BJ (cell line): ENCODE measurements around the gene MKNK2. TPM values are rescaled to one million over a fixed set of nuclear protein-coding genes. Genes with fewer than 3 reads are reported as not detected.

Source experiments
- CTCF ChIA-PET: fragments of 350-600 bp; formaldehyde crosslinking; extraction: SDS; loops from one replicate; lab custom pipeline; 2021; ENCODE audit warnings: antibody characterized with exemption, inconsistent platforms; lab: Yijun Ruan, JAX
- POLR2A ChIA-PET: fragments of 300-600 bp; sonication (Branson Sonifier 250); formaldehyde crosslinking; extraction: SDS; loops from one replicate; lab custom pipeline; 2021; ENCODE audit warnings: antibody characterized with exemption; lab: Charles Lee
- DNase-seq: peaks from one replicate; pipeline ENCODE4 v3.0.0-alpha.2; 2011; ENCODE audit warnings: low read depth
- H3K27me3 ChIP-seq: 2 replicates; pipeline ENCODE4 v1.6.0; 2011; ENCODE audit warnings: low read length; ENCODE audit not compliant: control insufficient read depth, insufficient read depth
- H3K36me3 ChIP-seq: 2 replicates; pipeline ENCODE4 v1.5.1; 2011; ENCODE audit warnings: low read length; ENCODE audit not compliant: control insufficient read depth, insufficient read depth
- H3K4me3 ChIP-seq: 2 replicates; pipeline ENCODE4 v1.5.1; 2011; ENCODE audit warnings: low read depth, mild to moderate bottlenecking, control low read depth, low read length
- polyA plus RNA-seq: library from polyadenylated mRNA; depleted of rRNA; stranded (reverse); fragments of >200 nt; gene quantifications from 2 replicates; pipeline ENCODE4 v1.2.3, GENCODE V29; 2011
- TF ChIP-seq, protein P1 (sequence below): IDR thresholded peaks from 2 replicates; pipeline ENCODE4 v1.5.1; 2011; ENCODE audit warnings: low read depth, mild to moderate bottlenecking, control low read depth, inconsistent platforms, low read length, moderate library complexity; ENCODE audit not compliant: insufficient read depth

The MKNK2 gene
- polyA plus RNA-seq, 1 experiment, result 108 TPM

DNA sequence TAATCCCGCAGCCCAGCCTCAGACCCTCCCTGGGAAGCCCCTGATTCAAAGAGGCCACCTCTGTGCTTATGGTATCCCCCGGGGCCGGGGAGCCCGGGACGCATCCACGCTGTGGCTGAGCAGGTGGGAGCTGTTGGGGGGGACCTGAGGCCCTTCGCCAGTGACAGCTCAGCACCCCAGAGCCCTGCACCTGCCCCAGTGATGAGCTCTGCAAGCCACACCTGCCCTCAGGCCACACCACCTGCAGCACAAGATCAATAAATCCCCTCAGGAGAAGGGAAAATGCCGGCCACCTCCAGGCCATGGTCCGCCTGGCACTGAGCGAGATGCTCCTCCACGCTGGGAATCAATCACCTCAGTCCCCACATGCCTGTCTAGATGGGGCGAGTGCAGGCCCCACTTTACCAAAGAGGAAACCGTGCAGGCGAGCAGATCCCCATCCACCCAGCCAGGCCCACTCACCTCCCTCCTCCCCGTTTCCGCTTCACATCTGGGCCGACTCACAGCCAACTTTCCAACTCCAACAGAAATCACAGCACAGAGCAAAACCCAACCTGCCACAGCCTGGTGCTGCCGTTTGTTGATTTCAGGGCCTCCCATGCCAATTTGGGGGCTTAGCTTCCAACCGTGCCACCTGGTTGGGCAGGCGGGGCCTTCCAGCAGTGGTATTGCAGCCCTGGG is 32.3 kb upstream of the MKNK2 start:
- Histone ChIP-seq H3K36me3 (peaks cover 13% of the 10 kb centered on the region), H3K4me3 (no peak overlapping the region), H3K27me3 (no peaks in the 10 kb centered on the region)
- CTCF ChIA-PET, result interaction anchor here (1.0 to 1.8 kb wide), 2 partner anchors 14 to 56 kb away, joined by 3 to 11 read pairs; no protein-coding TSS in a partner anchor
- TF ChIP-seq, protein P1, sequence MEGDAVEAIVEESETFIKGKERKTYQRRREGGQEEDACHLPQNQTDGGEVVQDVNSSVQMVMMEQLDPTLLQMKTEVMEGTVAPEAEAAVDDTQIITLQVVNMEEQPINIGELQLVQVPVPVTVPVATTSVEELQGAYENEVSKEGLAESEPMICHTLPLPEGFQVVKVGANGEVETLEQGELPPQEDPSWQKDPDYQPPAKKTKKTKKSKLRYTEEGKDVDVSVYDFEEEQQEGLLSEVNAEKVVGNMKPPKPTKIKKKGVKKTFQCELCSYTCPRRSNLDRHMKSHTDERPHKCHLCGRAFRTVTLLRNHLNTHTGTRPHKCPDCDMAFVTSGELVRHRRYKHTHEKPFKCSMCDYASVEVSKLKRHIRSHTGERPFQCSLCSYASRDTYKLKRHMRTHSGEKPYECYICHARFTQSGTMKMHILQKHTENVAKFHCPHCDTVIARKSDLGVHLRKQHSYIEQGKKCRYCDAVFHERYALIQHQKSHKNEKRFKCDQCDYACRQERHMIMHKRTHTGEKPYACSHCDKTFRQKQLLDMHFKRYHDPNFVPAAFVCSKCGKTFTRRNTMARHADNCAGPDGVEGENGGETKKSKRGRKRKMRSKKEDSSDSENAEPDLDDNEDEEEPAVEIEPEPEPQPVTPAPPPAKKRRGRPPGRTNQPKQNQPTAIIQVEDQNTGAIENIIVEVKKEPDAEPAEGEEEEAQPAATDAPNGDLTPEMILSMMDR, result no peak
- POLR2A ChIA-PET, result no interaction called here
- DNase-seq, result no peak

GRCh38 chr19:2081873-2082810 is 31.1 kb upstream of the MKNK2 start:
- H3K4me3 ChIP-seq, result no peak overlapping the region
- H3K27me3 ChIP-seq, result no peaks in the 10 kb centered on the region
- DNase-seq, result no peak
- TF ChIP-seq, protein P1, result no peak
- CTCF ChIA-PET, result no interaction called here
- POLR2A ChIA-PET, result no interaction called here
- H3K36me3 ChIP-seq, result peaks cover 19% of the 10 kb centered on the region

- no peaks in the 10 kb centered on the region for H3K27me3 ChIP-seq
- ChIA-PET CTCF (no interaction called here), POLR2A (no interaction called here)
- peaks cover 25% of the 10 kb centered on the region for H3K36me3 ChIP-seq
- H3K4me3 ChIP-seq, result no peak overlapping the region
- DNase-seq, result no peak
- TF ChIP-seq, protein P1, result no peak
Observed at GRCh38 chr19:2080336-2080988, 29.4 kb upstream of the MKNK2 start.

GRCh38 chr19:2079865-2080301 is 28.8 kb upstream of the MKNK2 start:
- ChIA-PET POLR2A (no interaction called here), CTCF (no interaction called here)

More at GRCh38 chr19:2079865-2080301, 28.8 kb upstream of the MKNK2 start:
- Histone ChIP-seq H3K4me3 (no peak overlapping the region), H3K36me3 (peaks cover 30% of the 10 kb centered on the region), H3K27me3 (no peaks in the 10 kb centered on the region)
- TF ChIP-seq, protein P1, result no peak
- no peak for DNase-seq
